ENCODE measurements around the gene LBX2.

Gene LBX2

DNA sequence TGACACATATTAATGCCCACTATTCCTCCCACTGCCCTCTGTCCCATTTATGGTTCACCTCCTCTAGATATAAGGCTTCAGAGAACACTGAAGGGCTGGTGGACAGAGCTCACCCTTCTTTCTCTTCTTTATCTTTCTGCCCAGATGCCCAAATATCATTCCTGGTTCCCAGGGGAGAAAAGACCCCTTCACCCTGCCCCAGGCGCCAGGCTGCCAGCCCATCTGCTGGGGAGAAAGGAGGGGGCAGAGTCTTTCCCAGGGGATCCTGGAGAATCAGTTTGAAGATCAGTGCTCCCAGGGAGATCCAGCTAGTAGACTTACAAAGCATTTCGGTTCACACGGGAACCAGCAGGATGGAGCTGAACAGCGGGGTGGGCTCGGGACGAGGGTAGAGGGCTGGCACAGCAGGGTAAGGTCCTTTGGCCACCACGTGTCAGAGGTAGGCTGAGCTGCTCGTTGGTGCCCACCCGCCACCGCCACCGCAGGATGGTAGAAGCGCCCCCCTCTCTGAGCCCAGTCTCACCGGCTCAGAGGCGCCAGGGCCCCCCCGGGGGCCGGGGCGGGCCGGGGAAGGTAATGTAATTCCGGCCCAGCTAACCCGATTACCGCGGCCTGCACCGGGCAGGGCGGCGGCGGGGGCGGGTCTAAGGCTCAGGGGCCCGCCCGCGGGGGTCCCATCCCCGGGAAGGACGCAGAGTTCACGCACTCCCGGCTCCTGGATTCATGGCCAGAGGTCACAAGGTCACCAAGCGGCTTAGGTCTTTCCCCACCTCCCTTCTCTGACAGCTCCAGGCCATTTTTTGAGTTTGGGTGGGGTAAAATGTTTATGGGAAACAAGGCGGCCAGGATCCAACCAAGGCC lies 13.6 kb upstream of the LBX2 start:
- Histone ChIP-seq H3K27ac (no peak overlapping the region), H2AFZ (ENCODE audit: low read depth) (no peak overlapping the region), H3K4me3 (IDR thresholded peaks at IDR 0.05; ENCODE audit: insufficient read depth, low read depth, low read length) (no peak overlapping the region), H3K79me2 (ENCODE audit: insufficient read depth, low read depth) (no peaks in the 10 kb centered on the region), H3K4me1 (ENCODE audit: low read depth, poor library complexity, severe bottlenecking) (peaks cover 9% of the 10 kb centered on the region), H4K20me1 (ENCODE audit: insufficient read depth) (no peaks in the 10 kb centered on the region), H3K4me2 (no peak overlapping the region), H3K9ac (no peak overlapping the region), H3K27me3 (ENCODE audit: insufficient read depth, low read depth) (peaks cover 46% of the 10 kb centered on the region), H3K36me3 (ENCODE audit: insufficient read depth) (no peaks in the 10 kb centered on the region)
- TF ChIP-seq CTCF (conservative IDR thresholded peaks at IDR 0.05; ENCODE audit: low read depth, low read length) = no peak

DNA sequence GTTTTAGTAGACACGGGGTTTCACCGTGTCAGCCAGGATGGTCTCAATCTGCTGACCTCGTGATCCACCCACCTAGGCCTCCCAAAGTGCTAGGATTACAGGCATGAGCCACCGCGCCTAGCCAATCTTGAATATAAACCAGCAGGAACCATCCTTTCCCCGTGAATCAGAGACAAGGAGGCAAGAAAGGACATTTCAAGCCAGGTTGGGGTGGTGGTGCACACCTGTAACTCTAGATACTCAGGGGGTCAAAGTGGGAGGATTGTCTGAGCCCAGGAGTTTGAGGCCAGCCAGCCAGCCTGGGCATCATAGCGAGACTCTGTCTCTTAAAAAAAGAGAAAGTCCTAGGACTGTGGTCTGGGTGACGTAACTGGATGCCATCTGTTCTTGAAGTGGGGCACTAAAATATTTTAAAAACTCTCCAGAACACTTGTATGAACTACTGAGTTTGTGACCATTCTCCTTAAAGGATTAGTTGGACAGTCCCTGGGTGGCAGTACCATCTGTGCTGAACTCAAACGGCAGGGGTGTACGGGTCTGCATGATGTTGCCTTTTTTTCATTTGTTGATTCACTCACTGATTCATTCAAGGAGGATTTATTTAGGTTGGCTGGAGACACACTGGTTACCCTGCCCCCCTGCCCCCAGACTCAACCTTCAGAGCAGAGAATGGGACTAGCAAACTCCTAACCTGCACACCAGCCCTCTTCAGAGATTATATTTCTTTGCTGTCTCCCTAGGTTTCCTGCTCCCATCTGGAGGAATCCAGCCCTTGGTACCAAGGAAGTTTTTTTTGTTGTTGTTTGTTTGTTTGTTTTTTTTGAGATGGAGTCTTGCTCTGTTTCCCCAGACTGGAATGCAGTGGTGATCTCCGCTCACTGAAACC lies 11.9 kb upstream of the LBX2 start:
- no peaks in the 10 kb centered on the region for H4K20me1 ChIP-seq (ENCODE audit: insufficient read depth)
- no peak for TF ChIP-seq CTCF (conservative IDR thresholded peaks at IDR 0.05; ENCODE audit: low read depth, low read length)
- H3K36me3 ChIP-seq (ENCODE audit: insufficient read depth) = no peaks in the 10 kb centered on the region
- peaks cover 7% of the 10 kb centered on the region for H3K79me2 ChIP-seq (ENCODE audit: insufficient read depth, low read depth)
- peaks cover 38% of the 10 kb centered on the region for H3K27me3 ChIP-seq (ENCODE audit: insufficient read depth, low read depth)
- H3K4me2 ChIP-seq = no peak overlapping the region
- peaks cover 15% of the 10 kb centered on the region for H3K4me1 ChIP-seq (ENCODE audit: low read depth, poor library complexity, severe bottlenecking)
- H2AFZ ChIP-seq (ENCODE audit: low read depth) = no peak overlapping the region
- no peak overlapping the region for H3K4me3 ChIP-seq (IDR thresholded peaks at IDR 0.05; ENCODE audit: insufficient read depth, low read depth, low read length)
- no peak overlapping the region for H3K27ac ChIP-seq
- H3K9ac ChIP-seq = no peak overlapping the region

DNA sequence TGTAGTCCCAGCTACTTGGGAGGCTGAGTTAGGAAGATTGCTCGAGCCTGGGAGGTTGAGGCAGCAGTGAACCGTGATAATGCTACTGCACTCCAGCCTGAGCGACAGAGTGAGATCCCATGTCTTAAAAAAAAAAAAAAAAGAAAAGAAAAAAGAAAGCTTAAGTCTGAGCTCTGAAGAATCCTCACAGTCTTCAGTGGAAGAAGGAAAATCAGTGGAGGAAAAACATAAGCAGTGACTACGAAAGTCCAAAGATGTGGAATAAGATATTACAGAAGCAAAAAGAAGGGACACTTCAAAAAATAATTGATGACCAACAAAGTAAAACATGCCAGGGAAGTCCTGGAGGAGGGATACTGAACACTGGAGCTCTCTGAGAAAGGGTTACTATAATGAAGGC lies 10.9 kb upstream of the LBX2 start:
- Histone ChIP-seq H3K79me2 (ENCODE audit: insufficient read depth, low read depth) (peaks cover 13% of the 10 kb centered on the region), H4K20me1 (ENCODE audit: insufficient read depth) (no peaks in the 10 kb centered on the region), H3K4me2 (no peak overlapping the region), H3K27ac (no peak overlapping the region), H3K9ac (no peak overlapping the region), H3K36me3 (ENCODE audit: insufficient read depth) (no peaks in the 10 kb centered on the region), H3K4me1 (ENCODE audit: low read depth, poor library complexity, severe bottlenecking) (peaks cover 23% of the 10 kb centered on the region), H3K4me3 (IDR thresholded peaks at IDR 0.05; ENCODE audit: insufficient read depth, low read depth, low read length) (no peak overlapping the region), H2AFZ (ENCODE audit: low read depth) (no peak overlapping the region), H3K27me3 (ENCODE audit: insufficient read depth, low read depth) (peaks cover 38% of the 10 kb centered on the region)
- no peak for TF ChIP-seq CTCF (conservative IDR thresholded peaks at IDR 0.05; ENCODE audit: low read depth, low read length)

DNA sequence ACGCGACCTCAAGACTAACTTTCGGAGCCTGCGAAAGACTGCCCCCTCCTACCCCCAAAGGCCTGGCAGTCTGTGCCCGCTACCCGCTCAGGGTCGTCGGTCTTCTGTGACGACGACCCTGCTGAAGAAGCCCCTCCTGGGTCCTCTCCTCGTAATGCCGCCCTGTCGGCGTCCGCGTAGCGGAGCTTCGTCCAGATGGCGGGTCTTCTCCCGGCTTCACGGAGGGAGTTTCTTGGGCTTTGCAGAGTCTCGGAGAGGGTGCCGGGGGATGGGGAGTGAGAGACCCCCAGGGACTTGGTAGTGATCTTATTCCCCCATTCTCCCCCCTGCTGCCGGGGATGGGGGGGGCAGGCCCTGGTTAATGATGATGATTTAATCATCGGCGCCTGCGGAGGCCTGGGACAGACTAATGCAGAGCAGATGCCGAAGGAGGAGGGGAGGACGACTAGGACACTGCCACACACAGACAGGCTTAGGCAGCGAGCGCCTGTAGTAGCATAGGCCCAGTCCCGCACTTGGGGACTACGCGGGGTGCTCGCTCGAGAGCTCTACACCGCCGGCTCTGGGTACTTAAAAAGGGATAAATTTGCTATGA lies 8.6 kb upstream of the LBX2 start:
- peaks cover 13% of the 10 kb centered on the region for H3K79me2 ChIP-seq (ENCODE audit: insufficient read depth, low read depth)
- H3K27me3 ChIP-seq (ENCODE audit: insufficient read depth, low read depth) = peaks cover 23% of the 10 kb centered on the region
- H4K20me1 ChIP-seq (ENCODE audit: insufficient read depth) = no peaks in the 10 kb centered on the region
- peak overlapping the region; percentile 99 for H2AFZ ChIP-seq (ENCODE audit: low read depth)
- H3K4me2 ChIP-seq = peak overlapping the region; percentile 81
- H3K4me1 ChIP-seq (ENCODE audit: low read depth, poor library complexity, severe bottlenecking) = peaks cover 19% of the 10 kb centered on the region
- TF ChIP-seq CTCF (conservative IDR thresholded peaks at IDR 0.05; ENCODE audit: low read depth, low read length) = no peak
- H3K4me3 ChIP-seq (IDR thresholded peaks at IDR 0.05; ENCODE audit: insufficient read depth, low read depth, low read length) = peak overlapping the region; percentile 84
- H3K9ac ChIP-seq = peak overlapping the region; percentile 86
- H3K27ac ChIP-seq = no peak overlapping the region; the same call in 1 of the 2 replicates
- H3K36me3 ChIP-seq (ENCODE audit: insufficient read depth) = no peaks in the 10 kb centered on the region

Measured in KMS-11 (cell line).